HUES48 (cell line): ENCODE results near the gene NUF2.
"Not testable (repeated sequence)": the region's sequence is repeated elsewhere in the genome, so short reads cannot be mapped to it uniquely, and the experiment has no call there.

Experiments
- H3K27ac ChIP-seq: one replicate; pipeline ENCODE4 v1.7.0; 2013; ENCODE audit warnings: low read depth, low read length, inconsistent platforms
- H3K27me3 ChIP-seq: 2 replicates; pipeline ENCODE4 v1.6.1; 2013; ENCODE audit warnings: mild to moderate bottlenecking, low read length; ENCODE audit not compliant: control insufficient read depth, insufficient read depth
- H3K36me3 ChIP-seq: 2 replicates; pipeline ENCODE4 v1.6.1; 2013; ENCODE audit warnings: low read length; ENCODE audit not compliant: control insufficient read depth, insufficient read depth
- H3K4me1 ChIP-seq: 2 replicates; pipeline ENCODE4 v1.6.1; 2013; ENCODE audit warnings: mild to moderate bottlenecking, low read length; ENCODE audit not compliant: control insufficient read depth, insufficient read depth
- H3K4me3 ChIP-seq: 2 replicates; pipeline ENCODE4 v1.5.1; 2013; ENCODE audit warnings: mild to moderate bottlenecking, low read depth, low read length
- H3K9ac ChIP-seq: 2 replicates; pipeline ENCODE4 v1.6.1; 2013; ENCODE audit warnings: mild to moderate bottlenecking, low read depth, low read length, moderate library complexity
- H3K9me3 ChIP-seq: 2 replicates; pipeline ENCODE4 v1.6.1; 2013; ENCODE audit warnings: low read length; ENCODE audit not compliant: control insufficient read depth, insufficient read depth

The NUF2 gene

GRCh38 chr1:163321311-163322305 is at the start of gene NUF2:
NUF2 (plus strand) TSS chr1:163321954; CDS start chr1:163326052, 4,098 bp downstream.
- peaks cover 18% of the 10 kb centered on the region for H3K36me3 ChIP-seq
- peaks cover 13% of the 10 kb centered on the region for H3K4me1 ChIP-seq
- H3K4me3 ChIP-seq: peak within 1 kb of the TSS; percentile 78
- H3K9ac ChIP-seq: peak within 1 kb of the TSS; percentile 83
- H3K27ac ChIP-seq: peak within 1 kb of the TSS; percentile 88
- H3K27me3 ChIP-seq: no peaks in the 10 kb centered on the region
- H3K9me3 ChIP-seq: no peaks in the 10 kb centered on the region

GRCh38 chr1:163273766-163274441 is 47.9 kb upstream of the NUF2 start:
- Histone ChIP-seq H3K9ac (no peak overlapping the region), H3K36me3 (no peaks in the 10 kb centered on the region), H3K27me3 (no peaks in the 10 kb centered on the region), H3K27ac (peak overlapping the region; percentile 20), H3K4me1 (no peaks in the 10 kb centered on the region), H3K4me3 (no peak overlapping the region), H3K9me3 (no peaks in the 10 kb centered on the region)

GRCh38 chr1:163275222-163275621 is 46.5 kb upstream of the NUF2 start:
- H3K27ac ChIP-seq: no peak overlapping the region
- H3K27me3 ChIP-seq: no peaks in the 10 kb centered on the region
- H3K4me1 ChIP-seq: no peaks in the 10 kb centered on the region
- no peak overlapping the region for H3K9ac ChIP-seq
- no peaks in the 10 kb centered on the region for H3K9me3 ChIP-seq
- no peaks in the 10 kb centered on the region for H3K36me3 ChIP-seq
- H3K4me3 ChIP-seq: no peak overlapping the region

- Histone ChIP-seq H3K27ac (no peak overlapping the region), H3K4me3 (no peak overlapping the region), H3K9ac (no peak overlapping the region), H3K36me3 (no peaks in the 10 kb centered on the region), H3K4me1 (0 out of 2 replicates have a peak, but pooled peaks cover 3% of the 10 kb centered on the region), H3K27me3 (no peaks in the 10 kb centered on the region), H3K9me3 (no peaks in the 10 kb centered on the region)
Measured at GRCh38 chr1:163278602-163279001, 43.2 kb upstream of the NUF2 start.

- H3K27ac ChIP-seq, H3K27me3 ChIP-seq, H3K9me3 ChIP-seq, H3K36me3 ChIP-seq, H3K9ac ChIP-seq, H3K4me1 ChIP-seq, H3K4me3 ChIP-seq: not testable (repeated sequence)
Measured at GRCh38 chr1:163284867-163285266, 36.9 kb upstream of the NUF2 start.

- H3K27me3 ChIP-seq: no peaks in the 10 kb centered on the region
- H3K27ac ChIP-seq: no peak overlapping the region
- H3K9me3 ChIP-seq: no peaks in the 10 kb centered on the region
- no peak overlapping the region for H3K4me3 ChIP-seq
- peaks cover 4% of the 10 kb centered on the region; the same call in 1 of the 2 replicates for H3K4me1 ChIP-seq
- no peak overlapping the region for H3K9ac ChIP-seq
- H3K36me3 ChIP-seq: no peaks in the 10 kb centered on the region
Measured at GRCh38 chr1:163290025-163290640, 31.6 kb upstream of the NUF2 start.

GRCh38 chr1:163291461-163291860 is 30.3 kb upstream of the NUF2 start:
- H3K9me3 ChIP-seq: no peaks in the 10 kb centered on the region

GRCh38 chr1:163292153-163292552 is 29.6 kb upstream of the NUF2 start:
- not testable (repeated sequence) for H3K36me3 ChIP-seq, H3K27me3 ChIP-seq, H3K4me3 ChIP-seq, H3K9me3 ChIP-seq, H3K9ac ChIP-seq, H3K27ac ChIP-seq
- peaks cover 13% of the 10 kb centered on the region for H3K4me1 ChIP-seq

More at GRCh38 chr1:163291461-163291860, 30.3 kb upstream of the NUF2 start:
- Histone ChIP-seq H3K27me3 (no peaks in the 10 kb centered on the region), H3K36me3 (no peaks in the 10 kb centered on the region), H3K27ac (no peak overlapping the region), H3K9ac (no peak overlapping the region), H3K4me3 (no peak overlapping the region), H3K4me1 (peaks cover 6% of the 10 kb centered on the region)

GRCh38 chr1:163293497-163293896 is 28.3 kb upstream of the NUF2 start:
- H3K9ac ChIP-seq, H3K27me3 ChIP-seq: not testable (repeated sequence)

GRCh38 chr1:163295949-163296348 is 25.8 kb upstream of the NUF2 start:
- Histone ChIP-seq H3K9ac (no peak overlapping the region), H3K36me3 (no peaks in the 10 kb centered on the region; the same call in 1 of the 2 replicates), H3K9me3 (no peaks in the 10 kb centered on the region), H3K27ac (no peak overlapping the region), H3K27me3 (no peaks in the 10 kb centered on the region), H3K4me3 (no peak overlapping the region), H3K4me1 (peaks cover 29% of the 10 kb centered on the region)

More at GRCh38 chr1:163293497-163293896, 28.3 kb upstream of the NUF2 start:
- H3K9me3 ChIP-seq, H3K27ac ChIP-seq, H3K4me3 ChIP-seq, H3K36me3 ChIP-seq: not testable (repeated sequence)
- H3K4me1 ChIP-seq: peaks cover 26% of the 10 kb centered on the region
